Breast epithelium (tissue), 3 donors: ENCODE data around the gene NDEL1.

Experiments used
- POLR2A ChIP-seq: fragments of 450-650 bp; IDR thresholded peaks from one replicate; pipeline ENCODE4 v1.6.1; 2016; ENCODE audit warnings: antibody characterized with exemption, mild to moderate bottlenecking, moderate library complexity
- POLR2AphosphoS5 ChIP-seq, 3 donors: sonication (generic); formaldehyde crosslinking; IDR thresholded peaks; one replicate each; pipeline ENCODE4 v1.6.1; 2017; ENCODE audit warnings: antibody characterized with exemption in 3 of 3
- TF ChIP-seq, protein P1 (sequence below), 3 donors: fragments of 450-650 bp; IDR thresholded peaks; one replicate each; pipeline ENCODE4 v1.5.1; 2016 to 2017; ENCODE audit warnings: antibody characterized with exemption in 3 of 3, mild to moderate bottlenecking in 3 of 3, moderate library complexity in 3 of 3

DNA sequence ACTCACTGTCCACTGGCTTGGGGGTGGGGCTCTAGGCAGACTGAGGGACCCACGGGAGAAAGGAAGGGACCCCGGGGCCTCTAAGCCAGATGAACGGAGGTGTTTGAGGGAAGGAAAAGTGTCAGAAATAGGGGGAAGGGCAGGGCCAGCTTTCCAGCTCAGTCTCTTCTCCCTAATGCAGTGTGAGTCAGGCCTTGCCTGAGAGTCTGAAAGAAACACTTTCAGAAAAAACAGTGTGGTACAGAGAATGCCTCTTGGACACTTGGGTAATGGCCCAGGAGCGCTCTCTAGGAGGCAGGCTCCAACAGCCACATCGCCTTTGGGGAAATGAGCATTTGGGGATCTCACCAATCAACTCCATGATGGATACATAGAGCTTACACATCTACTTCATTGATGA is 46.9 kb downstream of the NDEL1 start:
- TF ChIP-seq POLR2AphosphoS5 (IDR thresholded peaks at IDR 0.05) (no peak), POLR2A (no peak)
- TF ChIP-seq, protein P1, sequence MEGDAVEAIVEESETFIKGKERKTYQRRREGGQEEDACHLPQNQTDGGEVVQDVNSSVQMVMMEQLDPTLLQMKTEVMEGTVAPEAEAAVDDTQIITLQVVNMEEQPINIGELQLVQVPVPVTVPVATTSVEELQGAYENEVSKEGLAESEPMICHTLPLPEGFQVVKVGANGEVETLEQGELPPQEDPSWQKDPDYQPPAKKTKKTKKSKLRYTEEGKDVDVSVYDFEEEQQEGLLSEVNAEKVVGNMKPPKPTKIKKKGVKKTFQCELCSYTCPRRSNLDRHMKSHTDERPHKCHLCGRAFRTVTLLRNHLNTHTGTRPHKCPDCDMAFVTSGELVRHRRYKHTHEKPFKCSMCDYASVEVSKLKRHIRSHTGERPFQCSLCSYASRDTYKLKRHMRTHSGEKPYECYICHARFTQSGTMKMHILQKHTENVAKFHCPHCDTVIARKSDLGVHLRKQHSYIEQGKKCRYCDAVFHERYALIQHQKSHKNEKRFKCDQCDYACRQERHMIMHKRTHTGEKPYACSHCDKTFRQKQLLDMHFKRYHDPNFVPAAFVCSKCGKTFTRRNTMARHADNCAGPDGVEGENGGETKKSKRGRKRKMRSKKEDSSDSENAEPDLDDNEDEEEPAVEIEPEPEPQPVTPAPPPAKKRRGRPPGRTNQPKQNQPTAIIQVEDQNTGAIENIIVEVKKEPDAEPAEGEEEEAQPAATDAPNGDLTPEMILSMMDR (IDR thresholded peaks at IDR 0.05), result no peak
